Heart right ventricle (tissue), 16 donors: ENCODE data around the gene MBP. TPM values are rescaled to one million over a fixed set of nuclear protein-coding genes. Genes with fewer than 3 reads are reported as not detected.
A peak's percentile ranks its signal among the peaks of the same experiment; 100 is the strongest.
"Not testable (repeated sequence)": the region's sequence is repeated elsewhere in the genome, so short reads cannot be mapped to it uniquely, and the experiment has no call there.

Experiments used
- ATAC-seq, 8 donors: fragments of 200-7000 bp; cut with Tn5 transposase; one replicate each; pipeline ENCODE4 v1.9.1; 2020; ENCODE audit warnings: mild to moderate bottlenecking in 8 of 8, moderate library complexity in 8 of 8, moderate number of reproducible peaks in 1 of 8
- DNase-seq, 2 donors: peaks; one replicate each; pipeline ENCODE4 v3.0.0-alpha.2; 2020
- H3K27ac ChIP-seq, 10 donors: fragments of 200-600 bp; sonication (generic) in 2 of 10; one replicate each; pipeline versions ENCODE4 v1.5.0 to v1.8.0; 2020 to 2022; ENCODE audit warnings: mild to moderate bottlenecking in 3 of 10
- H3K27me3 ChIP-seq, 7 donors: fragments of 200-600 bp; one replicate each; pipeline ENCODE4 v1.8.0; 2021 to 2022; ENCODE audit warnings: mild to moderate bottlenecking in 2 of 7
- H3K36me3 ChIP-seq, 9 donors: fragments of 200-600 bp; sonication (generic) in 1 of 9; one replicate each; pipeline versions ENCODE4 v1.5.0 to v1.8.0; 2020 to 2022; ENCODE audit warnings: mild to moderate bottlenecking in 2 of 9
- H3K4me1 ChIP-seq, 9 donors: fragments of 200-600 bp; sonication (generic) in 1 of 9; one replicate each; pipeline versions ENCODE4 v1.5.0 to v1.8.0; 2020 to 2022; ENCODE audit warnings: mild to moderate bottlenecking in 4 of 9
- H3K4me3 ChIP-seq, 10 donors: fragments of 200-600 bp; sonication (generic) in 2 of 10; one replicate each; pipeline versions ENCODE4 v1.5.0 to v1.8.0; 2020 to 2022; ENCODE audit warnings: mild to moderate bottlenecking in 7 of 10, moderate library complexity in 2 of 10
- H3K9me3 ChIP-seq, 11 donors: fragments of 200-600 bp in 10 of 11; sonication (generic) in 2 of 11; one replicate each; pipeline versions ENCODE4 v1.5.0 to v1.8.0; 2013 to 2022; ENCODE audit warnings: mild to moderate bottlenecking in 2 of 11, control low read depth in 1 of 11, moderate library complexity in 1 of 11
- WGBS, 2 donors: extraction: QIAGEN DNeasy Blood & Tissue Kit; methylation state at CpG; one replicate each; pipeline ENCODE4 v1.1.7; 2013; ENCODE audit warnings: inconsistent platforms in 1 of 2; 5-methylcytosine and 5-hydroxymethylcytosine counted together
- intact Hi-C, 10 donors: fragments of 100-400 bp; cut with DNase I; formaldehyde crosslinking; loops; one replicate each; pipeline versions ENCODE4 v1.11.1 to v1.14.2; 2022
- polyA plus RNA-seq, 2 donors: library from polyadenylated mRNA; stranded (reverse); fragments of 200-250 nt; gene quantifications; one replicate each; pipeline ENCODE4 v1.2.3, GENCODE V29; 2013
- total RNA-seq, 10 donors: library from RNA; stranded (reverse); fragmentation: NEBNext Ultra II Directional in 3 of 10; extraction: Animal tissue kit (Norgen Biotek cat#: 25700) in 3 of 10; gene quantifications; one replicate each; pipeline versions ENCODE4 v1.2.1 to v1.2.4, GENCODE V29; 2021 to 2023
- TF ChIP-seq, protein P1 (sequence below), 9 donors: fragments of 200-600 bp; sonication (generic) in 2 of 9; IDR thresholded peaks; one replicate each; pipeline versions ENCODE4 v1.5.0 to v1.8.0; 2021 to 2022; ENCODE audit warnings: antibody characterized with exemption in 9 of 9, mild to moderate bottlenecking in 5 of 9, moderate library complexity in 1 of 9
- donor health status: Arrhythmogenic right ventricular cardiomyopathy.
- donor health status: ischemic (EF 13 %, LVEDD 7.1; RV severe dilation, severe dysfunction).
- donor health status: healthy with polysubstance abuse.
- donor health status: DM: no; HTN: yes; CAD: no.
- donor health status: DM: no; HTN: no; CAD: no.
- donor health status: ischemic (EF 25% LVEDD 6.9; RV normal size, moderate dysfunction).
- donor health status: ischemic (EF 25% LVEDD 5.7; RV mildly dilated, moderate dysfunction).
- donor health status: healthy.
- donor health status: DM: yes; HTN: yes; CAD: no.
- donor health status: Ischemic cardiomyopathy.
- donor health status: ischemic (EF 35%, LVEDD 5.7; RV mildly dilated, moderate dysfunction).
- donor health status: nonischemic (EF 11% LVEDD 7.7; RV severe dilation, severe dysfunction).
- donor health status: DM: yes; HTN: yes; CAD: no.
- donor health status: PGD.
- donor health status: ischemic (EF 29% LVEDD 5.4; RV normal size, mild dysfunction).
- donor health status: nonischemic (EF 23%, LVEDD 6.1; RV moderate dilation, normal function).

The MBP gene
- total and polyA plus RNA-seq, 12 donors = 3.0 to 70.8 (median 43.9) TPM

- ATAC-seq = no peak
- peaks cover 0 to 3% (median 0%) of the 10 kb centered on the region in 11 donors for H3K9me3 ChIP-seq
- TF ChIP-seq, protein P1, sequence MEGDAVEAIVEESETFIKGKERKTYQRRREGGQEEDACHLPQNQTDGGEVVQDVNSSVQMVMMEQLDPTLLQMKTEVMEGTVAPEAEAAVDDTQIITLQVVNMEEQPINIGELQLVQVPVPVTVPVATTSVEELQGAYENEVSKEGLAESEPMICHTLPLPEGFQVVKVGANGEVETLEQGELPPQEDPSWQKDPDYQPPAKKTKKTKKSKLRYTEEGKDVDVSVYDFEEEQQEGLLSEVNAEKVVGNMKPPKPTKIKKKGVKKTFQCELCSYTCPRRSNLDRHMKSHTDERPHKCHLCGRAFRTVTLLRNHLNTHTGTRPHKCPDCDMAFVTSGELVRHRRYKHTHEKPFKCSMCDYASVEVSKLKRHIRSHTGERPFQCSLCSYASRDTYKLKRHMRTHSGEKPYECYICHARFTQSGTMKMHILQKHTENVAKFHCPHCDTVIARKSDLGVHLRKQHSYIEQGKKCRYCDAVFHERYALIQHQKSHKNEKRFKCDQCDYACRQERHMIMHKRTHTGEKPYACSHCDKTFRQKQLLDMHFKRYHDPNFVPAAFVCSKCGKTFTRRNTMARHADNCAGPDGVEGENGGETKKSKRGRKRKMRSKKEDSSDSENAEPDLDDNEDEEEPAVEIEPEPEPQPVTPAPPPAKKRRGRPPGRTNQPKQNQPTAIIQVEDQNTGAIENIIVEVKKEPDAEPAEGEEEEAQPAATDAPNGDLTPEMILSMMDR (IDR thresholded peaks at IDR 0.05) = no peak
- no peaks in the 10 kb centered on the region for H3K36me3 ChIP-seq
- no peak overlapping the region for H3K27ac ChIP-seq
- intact Hi-C loops = no loop called here
- DNase-seq = no peak
- no peak overlapping the region for H3K4me3 ChIP-seq
- peaks cover 0 to 9% (median 0%) of the 10 kb centered on the region in 9 donors for H3K4me1 ChIP-seq
- 92 to 94% methylated on average over 6 of the region's 6 CpGs for WGBS, 2 donors
- no peaks in the 10 kb centered on the region for H3K27me3 ChIP-seq
These were observed 139.5 kb downstream of the MBP start for GRCh38 chr18:76993085-76993382.

GRCh38 chr18:76992226-76993084, 140.1 kb downstream of the MBP start:
- Histone ChIP-seq H3K36me3 (no peaks in the 10 kb centered on the region), H3K27me3 (no peaks in the 10 kb centered on the region), H3K27ac (no peak overlapping the region), H3K9me3 (peaks cover 0 to 3% (median 0%) of the 10 kb centered on the region in 11 donors), H3K4me3 (no peak overlapping the region), H3K4me1 (peaks cover 0 to 13% (median 0%) of the 10 kb centered on the region in 9 donors)
- TF ChIP-seq, protein P1 (IDR thresholded peaks at IDR 0.05) = no peak
- ATAC-seq = peak in 1 of 8 donors; percentile 37
- intact Hi-C loops = no loop called here
- WGBS, 2 donors = 75 to 77% methylated on average over 17 of the region's 17 CpGs
- no peak for DNase-seq

- Histone ChIP-seq H3K9me3 (peaks cover 0 to 3% (median 0%) of the 10 kb centered on the region in 11 donors), H3K36me3 (no peaks in the 10 kb centered on the region), H3K27me3 (no peaks in the 10 kb centered on the region), H3K4me1 (peaks cover 0 to 23% (median 0%) of the 10 kb centered on the region in 9 donors), H3K4me3 (no peak overlapping the region), H3K27ac (peak overlapping the region in 1 of 10 donors; percentile 81)
- no peak for DNase-seq
- TF ChIP-seq, protein P1 (IDR thresholded peaks at IDR 0.05) = no peak
- 87 to 89% methylated on average over 20 of the region's 20 CpGs for WGBS, 2 donors
- ATAC-seq = peak in 3 of 8 donors; percentile 25 to 31 (median 26)
- intact Hi-C loops = no loop called here
These were observed 141.4 kb downstream of the MBP start for GRCh38 chr18:76991021-76991688.

- WGBS, 2 donors = 89 to 94% methylated on average over 8 of the region's 8 CpGs
- ATAC-seq, H3K9me3 ChIP-seq, H3K36me3 ChIP-seq, H3K4me3 ChIP-seq, H3K27me3 ChIP-seq, DNase-seq, intact Hi-C loops: not testable (repeated sequence)
- Histone ChIP-seq H3K4me1 (peaks cover 0 to 23% (median 0%) of the 10 kb centered on the region in 9 donors), H3K27ac (peak overlapping the region in 1 of 10 donors; percentile 81)
These were observed 142.1 kb downstream of the MBP start for GRCh38 chr18:76990343-76991020.
